T-cell (primary cell): Measurements from ENCODE around the gene MTA3. TPM values are rescaled to one million over a fixed set of nuclear protein-coding genes. Genes with fewer than 3 reads are reported as not detected.

Source experiments
- ATAC-seq, 4 experiments: fragments of 200-7000 bp in 3 of 4; fragments of 150-1000 bp in 1 of 4; cut with Tn5 transposase; replicated peaks in 1 of 4; 1 replicate in 3 of 4; 2 replicates in 1 of 4; pipeline ENCODE4 v1.10.0; 2021; ENCODE audit warnings: moderate library complexity in 3 of 4, mild to moderate bottlenecking in 2 of 4, moderate number of reproducible peaks in 1 of 4
- CTCF ChIA-PET, 2 donors: fragments of 300-600 bp; sonication (Branson Sonifier 250); formaldehyde crosslinking; loops; one replicate each; lab custom pipeline; 2022; ENCODE audit warnings: antibody characterized with exemption in 2 of 2; lab: Charles Lee
- POLR2A ChIA-PET, 2 donors: fragments of 300-600 bp; sonication (Branson Sonifier 250); formaldehyde crosslinking; loops; one replicate each; lab custom pipeline; 2022; ENCODE audit warnings: antibody characterized with exemption in 2 of 2; lab: Charles Lee
- DNase-seq, 35 experiments: peaks; one replicate each; pipeline versions ENCODE4 v3.0.0 to v3.0.0-alpha.2; 2013 to 2023
- H3K27ac ChIP-seq: one replicate; pipeline ENCODE4 v1.5.1; 2013; ENCODE audit warnings: low read length
- H3K27me3 ChIP-seq, 2 experiments: replicated peaks in 1 of 2; 1 replicate in 1 of 2; 2 replicates in 1 of 2; pipeline versions ENCODE4 v1.6.1 to v1.7.0; 2013; ENCODE audit warnings: low read length in 1 of 2, mixed read lengths in 1 of 2; ENCODE audit not compliant: control insufficient read depth in 2 of 2, insufficient read depth in 2 of 2; ENCODE audit errors: extremely low read depth in 1 of 2
- H3K36me3 ChIP-seq, 2 donors: 1 replicate in 1 of 2; 2 replicates in 1 of 2; pipeline versions ENCODE4 v1.6.1 to v1.7.0; 2013; ENCODE audit warnings: low read length in 1 of 2; ENCODE audit not compliant: control insufficient read depth in 2 of 2, insufficient read depth in 1 of 2; ENCODE audit errors: extremely low read depth in 1 of 2
- H3K4me1 ChIP-seq, 2 experiments: 1 replicate in 1 of 2; 2 replicates in 1 of 2; pipeline versions ENCODE4 v1.6.1 to v1.7.0; 2013; ENCODE audit warnings: low read length in 2 of 2, mixed read lengths in 1 of 2; ENCODE audit not compliant: insufficient read depth in 2 of 2, control insufficient read depth in 1 of 2; ENCODE audit errors: extremely low read depth in 1 of 2
- H3K4me3 ChIP-seq, 2 donors: 1 replicate in 1 of 2; 2 replicates in 1 of 2; pipeline versions ENCODE4 v1.5.1 to v1.7.0; 2013; ENCODE audit warnings: mild to moderate bottlenecking in 2 of 2, low read length in 1 of 2, moderate library complexity in 1 of 2; ENCODE audit not compliant: control insufficient read depth in 1 of 2; ENCODE audit errors: extremely low read depth in 1 of 2
- H3K9me3 ChIP-seq: 2 replicates; pipeline ENCODE4 v1.7.0; 2013
- H3K27ac Mint-ChIP-seq, 2 donors: one replicate each; pipeline ENCODE4 v1.8.0; 2020 to 2021; ENCODE audit warnings: mild to moderate bottlenecking in 2 of 2, mixed read lengths in 2 of 2
- H3K27me3 Mint-ChIP-seq, 2 donors: one replicate each; pipeline ENCODE4 v1.8.0; 2021 to 2022; ENCODE audit warnings: mixed read lengths in 2 of 2
- H3K36me3 Mint-ChIP-seq: one replicate; pipeline ENCODE4 v1.8.0; 2021; ENCODE audit warnings: mixed read lengths
- H3K4me1 Mint-ChIP-seq, 3 donors: one replicate each; pipeline ENCODE4 v1.8.0; 2020 to 2022; ENCODE audit warnings: mixed read lengths in 3 of 3, mild to moderate bottlenecking in 1 of 3
- H3K4me3 Mint-ChIP-seq, 3 donors: one replicate each; pipeline ENCODE4 v1.8.0; 2020 to 2022; ENCODE audit warnings: mild to moderate bottlenecking in 3 of 3, mixed read lengths in 3 of 3, moderate library complexity in 3 of 3
- H3K9me3 Mint-ChIP-seq, 3 donors: one replicate each; pipeline ENCODE4 v1.8.0; 2020 to 2022; ENCODE audit warnings: mixed read lengths in 3 of 3
- WGBS: methylation state at CpG from one replicate; pipeline ENCODE4 v1.1.5; 2013; ENCODE audit warnings: missing lambda C conversion rate; ENCODE audit not compliant: insufficient coverage; 5-methylcytosine and 5-hydroxymethylcytosine counted together
- total RNA-seq, 35 experiments: library from RNA in 6 of 35; stranded (reverse) in 6 of 35; fragments of 120-200 nt in 1 of 35; gene quantifications; one replicate each; pipeline versions ENCODE4 v1.2.1 to v1.2.4 and lab custom pipeline; 2013 to 2026

The MTA3 gene
- total RNA-seq, 5 donors from 2014 or later (not counting 1 experiment from before 2014, with no cell fraction given): 20.9 to 42.4 (median 24.6) TPM

DNA sequence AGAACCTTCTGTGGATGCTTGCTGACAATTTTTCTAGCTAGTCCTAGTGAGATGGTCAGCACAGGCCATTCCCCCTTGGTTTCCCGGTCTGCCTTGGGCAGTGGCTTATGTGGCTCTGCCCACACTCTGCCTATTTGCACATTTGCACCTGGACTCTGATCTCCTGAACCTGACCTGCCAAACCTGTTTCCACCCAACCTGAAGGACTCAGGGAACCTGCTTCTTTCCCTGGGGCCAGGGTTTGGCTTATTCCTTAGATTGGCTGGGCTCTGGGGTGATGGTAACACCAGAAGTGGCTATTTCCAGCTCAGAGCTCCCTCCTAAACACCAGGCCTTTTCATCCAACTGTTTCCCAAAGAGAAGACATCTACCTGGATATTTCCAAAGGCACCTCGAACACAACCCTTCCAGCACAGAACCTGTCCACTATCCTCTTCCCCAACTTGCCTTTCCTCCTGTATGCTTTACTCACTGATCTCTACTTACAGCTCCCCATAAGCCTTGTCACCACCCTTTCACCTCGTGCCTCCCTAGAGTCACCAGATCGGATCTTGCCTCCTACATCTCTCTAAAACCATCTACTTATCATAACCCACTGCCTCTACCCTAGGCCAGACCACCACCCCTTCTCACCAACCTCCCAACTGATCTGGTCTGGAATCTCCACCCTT is 5.8 kb upstream of the MTA3 start:
- ATAC-seq (no peak), DNase-seq (no peak)
- POLR2A ChIA-PET: no interaction called here
- peaks cover 4 to 17% of the 10 kb centered on the region in 2 experiments for H3K4me1 ChIP-seq
- H3K9me3 ChIP-seq: no peaks in the 10 kb centered on the region
- H3K4me1 Mint-ChIP-seq: peaks cover 14 to 24% (median 15%) of the 10 kb centered on the region in 3 donors
- H3K4me3 ChIP-seq: no peak overlapping the region
- 83% methylated on average over 4 of the region's 4 CpGs for WGBS
- no peaks in the 10 kb centered on the region for H3K36me3 Mint-ChIP-seq
- no peaks in the 10 kb centered on the region for H3K27me3 Mint-ChIP-seq
- H3K4me3 Mint-ChIP-seq: no peak overlapping the region
- H3K27ac ChIP-seq: no peak overlapping the region
- H3K27me3 ChIP-seq: no peaks in the 10 kb centered on the region
- H3K9me3 Mint-ChIP-seq: no peaks in the 10 kb centered on the region
- CTCF ChIA-PET: no interaction called here
- H3K27ac Mint-ChIP-seq: no peak overlapping the region
- no peaks in the 10 kb centered on the region for H3K36me3 ChIP-seq

DNA sequence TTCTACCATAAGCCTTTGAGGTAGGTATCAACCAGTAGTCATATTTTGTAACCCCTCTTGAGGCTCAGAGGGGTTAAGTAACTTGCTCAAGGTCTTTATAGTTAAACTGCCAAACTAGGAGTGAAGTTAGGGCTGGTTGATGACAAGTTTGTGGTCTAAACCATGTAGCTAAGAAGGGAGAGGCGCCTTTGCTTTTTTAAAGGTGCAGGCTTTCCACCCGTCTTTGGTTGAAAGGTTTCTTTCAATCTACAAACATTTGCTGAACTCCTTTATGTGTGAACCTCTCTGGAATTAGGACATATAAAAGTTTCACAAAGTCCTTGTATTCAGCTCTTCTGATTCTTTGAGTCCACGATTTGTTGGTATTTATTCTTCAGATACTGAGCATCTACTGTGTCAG is 2.4 kb upstream of the MTA3 start:
- H3K27ac Mint-ChIP-seq: peak overlapping the region; percentile 69 to 87
- no CpG with 5 or more reads among the region's 3 CpGs for WGBS
- Histone ChIP-seq H3K27me3 (no peaks in the 10 kb centered on the region), H3K36me3 (no peaks in the 10 kb centered on the region), H3K4me1 (peaks cover 16 to 25% of the 10 kb centered on the region in 2 experiments), H3K27ac (no peak overlapping the region), H3K4me3 (peak overlapping the region in 1 of 2 donors; percentile 32), H3K9me3 (no peaks in the 10 kb centered on the region)
- H3K36me3 Mint-ChIP-seq: no peaks in the 10 kb centered on the region
- CTCF ChIA-PET: interaction anchor here in 1 of 2 donors (0.6 kb wide), 1 partner anchor 786 kb away, joined by 3 read pairs; no protein-coding TSS in a partner anchor
- H3K27me3 Mint-ChIP-seq: no peaks in the 10 kb centered on the region
- ATAC-seq (peak; percentile 10 to 76 (median 26)), DNase-seq (peak in 8 of 35 experiments; percentile 6 to 43 (median 16))
- H3K9me3 Mint-ChIP-seq: no peaks in the 10 kb centered on the region
- H3K4me3 Mint-ChIP-seq: peak overlapping the region in 2 of 3 donors; percentile 34 to 63
- POLR2A ChIA-PET: no interaction called here
- peaks cover 29 to 35% (median 30%) of the 10 kb centered on the region in 3 donors for H3K4me1 Mint-ChIP-seq

DNA sequence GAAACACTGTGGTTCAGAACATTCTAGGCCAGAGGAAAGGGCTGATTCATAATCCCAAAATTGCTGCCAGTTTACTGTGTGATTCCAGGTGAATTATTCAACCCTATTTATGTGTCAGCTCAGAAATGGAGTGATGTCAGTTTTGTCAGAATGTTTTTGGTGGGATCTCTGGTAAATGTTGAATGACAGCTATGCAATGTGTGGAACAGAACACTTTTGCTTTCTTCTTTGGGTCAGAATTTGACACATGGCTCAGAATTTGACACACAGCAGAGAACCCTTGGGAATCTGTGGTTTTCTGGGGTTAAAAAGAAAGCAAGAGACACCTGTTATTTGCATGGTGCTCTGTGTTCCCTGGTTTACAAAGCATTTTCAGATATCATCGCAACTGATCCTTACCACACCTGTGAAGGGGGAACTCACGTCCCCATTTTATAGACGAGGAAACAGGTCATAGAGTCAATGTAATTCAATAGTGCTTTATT is 1.6 kb upstream of the MTA3 start:
- H3K27me3 ChIP-seq: no peaks in the 10 kb centered on the region
- H3K27ac Mint-ChIP-seq: peak overlapping the region; percentile 69 to 87
- ATAC-seq: no peak
- H3K9me3 ChIP-seq: no peaks in the 10 kb centered on the region
- H3K27ac ChIP-seq: no peak overlapping the region
- H3K9me3 Mint-ChIP-seq: no peaks in the 10 kb centered on the region
- no peaks in the 10 kb centered on the region for H3K36me3 Mint-ChIP-seq
- peak overlapping the region; percentile 63 to 72 (median 65) for H3K4me3 Mint-ChIP-seq
- no peaks in the 10 kb centered on the region for H3K27me3 Mint-ChIP-seq
- ChIA-PET CTCF (no interaction called here), POLR2A (interaction anchor here in 1 of 2 donors (0.9 kb wide), 1 partner anchor 10 kb away, joined by 3 read pairs; no protein-coding TSS in a partner anchor)
- WGBS: no CpG with 5 or more reads among the region's 3 CpGs
- H3K4me3 ChIP-seq: peak overlapping the region in 1 of 2 donors; percentile 15
- H3K4me1 Mint-ChIP-seq: peaks cover 30 to 37% (median 32%) of the 10 kb centered on the region in 3 donors
- no peak for DNase-seq
- H3K36me3 ChIP-seq: peaks cover 0 to 2% of the 10 kb centered on the region in 2 donors
- peaks cover 16 to 25% of the 10 kb centered on the region in 2 experiments for H3K4me1 ChIP-seq

DNA sequence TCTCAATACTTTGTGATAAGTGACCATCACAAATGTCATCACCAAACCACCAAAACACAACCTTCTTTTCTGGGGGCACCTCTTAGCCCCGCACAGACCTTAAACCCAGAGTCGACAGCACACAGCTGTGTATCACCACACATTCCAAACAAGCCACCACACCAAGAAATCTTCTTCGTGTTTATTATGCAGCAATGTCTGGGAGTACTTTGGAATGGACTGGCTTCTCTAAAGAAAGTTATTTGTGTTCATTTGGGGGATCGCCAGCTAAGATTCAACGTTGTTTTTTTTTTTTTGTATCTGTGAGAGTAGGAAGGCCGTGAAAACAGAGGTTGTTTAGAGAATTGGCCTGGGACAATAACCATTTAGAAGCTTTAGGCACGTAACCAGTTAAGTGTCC is 1.1 kb upstream of the MTA3 start:
- peak overlapping the region; percentile 63 to 72 (median 65) for H3K4me3 Mint-ChIP-seq
- no CpG with 5 or more reads among the region's 7 CpGs for WGBS
- no peaks in the 10 kb centered on the region for H3K36me3 Mint-ChIP-seq
- H3K27ac ChIP-seq: no peak overlapping the region
- H3K36me3 ChIP-seq: peaks cover 0 to 5% of the 10 kb centered on the region in 2 donors
- POLR2A ChIA-PET: interaction anchor here in 1 of 2 donors (0.9 kb wide), 1 partner anchor 9 kb away, joined by 3 read pairs; no protein-coding TSS in a partner anchor
- no peaks in the 10 kb centered on the region for H3K27me3 Mint-ChIP-seq
- CTCF ChIA-PET: no interaction called here
- ATAC-seq: no peak
- H3K27me3 ChIP-seq: no peaks in the 10 kb centered on the region
- no peaks in the 10 kb centered on the region for H3K9me3 ChIP-seq
- no peak for DNase-seq
- no peak overlapping the region for H3K4me3 ChIP-seq
- H3K27ac Mint-ChIP-seq: peak overlapping the region; percentile 47 to 87
- peaks cover 30 to 37% (median 32%) of the 10 kb centered on the region in 3 donors for H3K4me1 Mint-ChIP-seq
- peaks cover 16 to 25% of the 10 kb centered on the region in 2 experiments for H3K4me1 ChIP-seq
- H3K9me3 Mint-ChIP-seq: no peaks in the 10 kb centered on the region

DNA sequence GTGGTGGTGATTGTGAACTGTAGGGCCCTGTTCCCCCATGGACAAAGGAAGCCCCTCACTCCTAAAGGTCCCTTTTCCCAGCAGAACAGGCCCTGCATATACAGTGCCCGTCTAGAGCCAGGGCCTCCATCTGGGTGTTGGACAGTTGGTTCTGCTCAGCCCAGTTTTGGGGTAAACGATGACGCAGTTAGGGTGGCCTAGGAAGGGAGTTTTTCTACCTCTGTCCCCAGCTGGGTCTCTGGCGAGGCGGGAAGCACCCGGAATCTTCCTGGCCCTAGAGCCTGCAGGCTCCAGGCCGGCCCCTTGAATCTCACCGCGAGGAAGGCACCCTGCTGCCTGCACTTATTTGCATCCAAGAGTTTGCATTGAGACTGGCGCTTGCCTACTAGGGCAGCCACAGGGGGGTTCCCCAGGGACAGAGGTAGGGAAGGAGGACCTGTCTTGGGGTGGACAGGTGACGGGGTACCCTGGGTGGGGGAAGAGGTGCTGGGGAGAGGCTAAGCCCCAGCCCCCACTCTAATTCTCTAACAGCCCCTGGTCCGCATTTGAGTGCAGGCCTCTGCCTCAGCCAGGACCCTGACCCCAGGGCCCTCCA is 529 bp upstream of the MTA3 start:
- H3K36me3 ChIP-seq: peaks cover under 1 to 5% of the 10 kb centered on the region in 2 donors
- WGBS: 78% methylated on average over 7 of the region's 12 CpGs
- DNase-seq (peak in 11 of 35 experiments; percentile 2 to 29 (median 10)), ATAC-seq (peak in 2 of 4 experiments; percentile 3 to 25)
- H3K4me3 ChIP-seq: peak overlapping the region; percentile 3 to 17
- H3K27ac Mint-ChIP-seq: peak overlapping the region; percentile 47 to 87
- peaks cover 2% of the 10 kb centered on the region for H3K36me3 Mint-ChIP-seq
- CTCF ChIA-PET: no interaction called here
- no peaks in the 10 kb centered on the region for H3K9me3 Mint-ChIP-seq
- H3K27me3 Mint-ChIP-seq: no peaks in the 10 kb centered on the region
- H3K4me1 ChIP-seq: peaks cover 16 to 25% of the 10 kb centered on the region in 2 experiments
- no peaks in the 10 kb centered on the region for H3K9me3 ChIP-seq
- H3K4me3 Mint-ChIP-seq: peak overlapping the region; percentile 63 to 72 (median 65)
- POLR2A ChIA-PET: no interaction called here
- H3K27ac ChIP-seq: no peak overlapping the region
- no peaks in the 10 kb centered on the region for H3K27me3 ChIP-seq
- peaks cover 32 to 40% (median 33%) of the 10 kb centered on the region in 3 donors for H3K4me1 Mint-ChIP-seq

DNA sequence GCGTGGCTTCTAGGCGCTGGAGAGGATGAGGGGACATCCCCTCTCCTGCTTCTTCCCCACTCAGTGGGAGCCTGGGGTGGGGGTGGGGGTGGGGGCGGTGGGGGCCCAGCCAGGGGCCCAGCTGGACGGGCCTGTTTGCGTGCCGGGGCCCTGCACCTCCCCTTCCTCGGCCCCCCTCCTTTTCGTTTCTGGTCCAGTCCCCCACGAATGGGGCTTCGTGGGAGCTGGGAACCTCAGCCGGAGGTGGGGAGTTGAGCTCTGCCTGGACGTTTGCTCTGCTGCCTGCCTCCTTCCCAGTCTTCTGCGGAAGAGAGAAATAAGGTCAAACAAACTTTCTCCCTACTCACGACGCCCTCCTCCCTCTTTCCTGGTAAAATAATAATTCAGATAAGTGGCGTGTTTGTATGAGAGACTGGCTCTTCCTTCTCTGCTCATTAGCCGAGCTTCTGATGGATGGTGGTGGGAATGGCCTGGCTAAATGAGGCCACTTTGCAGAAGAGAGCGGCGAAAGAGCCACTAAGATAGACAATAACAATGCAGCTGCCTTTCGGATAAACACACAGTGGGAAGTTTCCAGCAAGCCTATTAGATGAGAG is 782 bp downstream of the MTA3 start:
- Histone ChIP-seq H3K4me1 (peaks cover 16 to 25% of the 10 kb centered on the region in 2 experiments), H3K27me3 (no peaks in the 10 kb centered on the region), H3K36me3 (peaks cover 4 to 5% of the 10 kb centered on the region in 2 donors), H3K9me3 (no peaks in the 10 kb centered on the region), H3K27ac (no peak overlapping the region), H3K4me3 (peak overlapping the region; percentile 67 to 71)
- Mint-ChIP-seq H3K4me1 (peaks cover 35 to 43% (median 37%) of the 10 kb centered on the region in 3 donors), H3K36me3 (peaks cover 5% of the 10 kb centered on the region), H3K27me3 (no peaks in the 10 kb centered on the region), H3K9me3 (no peaks in the 10 kb centered on the region), H3K4me3 (peak overlapping the region; percentile 92 to 95 (median 93)), H3K27ac (peak overlapping the region; percentile 93 to 96)
- ChIA-PET CTCF (interaction anchor here in 1 of 2 donors (0.6 kb wide), 1 partner anchor 670 kb away, joined by 3 read pairs; no protein-coding TSS in a partner anchor), POLR2A (no interaction called here)
- ATAC-seq: peak in 3 of 4 experiments; percentile 14 to 33 (median 15)
- WGBS: 0% methylated on average over 2 of the region's 20 CpGs
- DNase-seq: peak in 6 of 35 experiments; percentile 1 to 28 (median 16)
